Measurements from ENCODE around the gene CFAP141. TPM values are rescaled to one million over a fixed set of nuclear protein-coding genes. Genes with fewer than 3 reads are reported as not detected.

The CFAP141 gene
- total and polyA plus RNA-seq, 2 experiments from 2014 or later, result not detected

GRCh38 chr1:154167461-154167860 lies 38.7 kb downstream of the CFAP141 start:
- Histone ChIP-seq H3K79me2 (ENCODE audit: insufficient read depth) (peaks cover 100% of the 10 kb centered on the region), H3K4me1 (ENCODE audit: insufficient read depth) (peaks cover 3% of the 10 kb centered on the region; the same call in 1 of the 2 replicates), H3F3A (ENCODE audit: insufficient read depth) (peaks cover 26% of the 10 kb centered on the region), H3K27ac (no peak overlapping the region), H3K9me2 (ENCODE audit: insufficient read depth) (no peaks in the 10 kb centered on the region), H3K36me3 (ENCODE audit: low read depth) (peaks cover 93% of the 10 kb centered on the region), H3K27me3 (replicated peaks; ENCODE audit: insufficient read depth) (no peaks in the 10 kb centered on the region), H3K9ac (no peak overlapping the region), H3K4me3 (no peak overlapping the region), H4K20me1 (ENCODE audit: insufficient read depth) (peaks cover 7% of the 10 kb centered on the region), H2AFZ (no peak overlapping the region), H3K4me2 (ENCODE audit: unreplicated experiment) (no peak overlapping the region), H3K9me3 (ENCODE audit: low read depth) (no peaks in the 10 kb centered on the region)
- TF ChIP-seq EZH2phosphoT487 (IDR thresholded peaks at IDR 0.05; ENCODE audit: insufficient read depth, low read depth), result no peak
- TF ChIP-seq EZH2 (IDR thresholded peaks at IDR 0.05; ENCODE audit: insufficient read depth, poor library complexity, severe bottlenecking), result no peak
- in situ Hi-C loops (cut with MboI), result no loop called here
- no peak for DNase-seq

GRCh38 chr1:154166207-154166606 lies 39.9 kb downstream of the CFAP141 start:
- no peak overlapping the region for H3K4me2 ChIP-seq (ENCODE audit: unreplicated experiment)
- H3F3A ChIP-seq (ENCODE audit: insufficient read depth), result peaks cover 28% of the 10 kb centered on the region
- peaks cover 7% of the 10 kb centered on the region for H4K20me1 ChIP-seq (ENCODE audit: insufficient read depth)
- H3K4me3 ChIP-seq, result no peak overlapping the region
- H3K27me3 ChIP-seq (replicated peaks; ENCODE audit: insufficient read depth), result no peaks in the 10 kb centered on the region
- peaks cover 89% of the 10 kb centered on the region for H3K36me3 ChIP-seq (ENCODE audit: low read depth)
- no peak overlapping the region for H2AFZ ChIP-seq
- H3K27ac ChIP-seq, result no peak overlapping the region
- no peak for TF ChIP-seq EZH2 (IDR thresholded peaks at IDR 0.05; ENCODE audit: insufficient read depth, poor library complexity, severe bottlenecking)
- TF ChIP-seq EZH2phosphoT487 (IDR thresholded peaks at IDR 0.05; ENCODE audit: insufficient read depth, low read depth), result no peak
- DNase-seq, result no peak
- WGBS, 2 experiments (ENCODE audit: low coverage in 1 of 2, low lambda C conversion rate in 2 of 2, missing lambda C conversion rate in 2 of 2), result 92 to 100% methylated on average over 1 of the region's 1 CpG
- peaks cover 99% of the 10 kb centered on the region for H3K79me2 ChIP-seq (ENCODE audit: insufficient read depth)
- in situ Hi-C loops (cut with MboI), result no loop called here
- no peaks in the 10 kb centered on the region for H3K9me3 ChIP-seq (ENCODE audit: low read depth)
- no peaks in the 10 kb centered on the region for H3K9me2 ChIP-seq (ENCODE audit: insufficient read depth)
- peaks cover 3% of the 10 kb centered on the region; the same call in 1 of the 2 replicates for H3K4me1 ChIP-seq (ENCODE audit: insufficient read depth)
- H3K9ac ChIP-seq, result no peak overlapping the region

- Histone ChIP-seq H3K9me3 (ENCODE audit: low read depth) (no peaks in the 10 kb centered on the region), H3K79me2 (ENCODE audit: insufficient read depth) (peaks cover 57% of the 10 kb centered on the region), H3K4me2 (ENCODE audit: unreplicated experiment) (no peak overlapping the region), H4K20me1 (ENCODE audit: insufficient read depth) (no peaks in the 10 kb centered on the region), H3K9ac (no peak overlapping the region), H3K4me1 (ENCODE audit: insufficient read depth) (no peaks in the 10 kb centered on the region), H2AFZ (no peak overlapping the region), H3K27me3 (replicated peaks; ENCODE audit: insufficient read depth) (no peaks in the 10 kb centered on the region), H3F3A (ENCODE audit: insufficient read depth) (peaks cover 58% of the 10 kb centered on the region), H3K4me3 (no peak overlapping the region), H3K9me2 (ENCODE audit: insufficient read depth) (no peaks in the 10 kb centered on the region), H3K27ac (no peak overlapping the region), H3K36me3 (ENCODE audit: low read depth) (peaks cover 68% of the 10 kb centered on the region)
- in situ Hi-C loops (cut with MboI), result no loop called here
- no peak for DNase-seq
- no peak for TF ChIP-seq EZH2 (IDR thresholded peaks at IDR 0.05; ENCODE audit: insufficient read depth, poor library complexity, severe bottlenecking)
- TF ChIP-seq EZH2phosphoT487 (IDR thresholded peaks at IDR 0.05; ENCODE audit: insufficient read depth, low read depth), result no peak
Measured at GRCh38 chr1:154159554-154159953, 46.6 kb downstream of the CFAP141 start.

GRCh38 chr1:154158307-154159125 lies 47.6 kb downstream of the CFAP141 start:
- no peaks in the 10 kb centered on the region for H3K27me3 ChIP-seq (replicated peaks; ENCODE audit: insufficient read depth)
- no peaks in the 10 kb centered on the region for H3K4me1 ChIP-seq (ENCODE audit: insufficient read depth)
- peaks cover 67% of the 10 kb centered on the region for H3F3A ChIP-seq (ENCODE audit: insufficient read depth)
- peaks cover 58% of the 10 kb centered on the region for H3K36me3 ChIP-seq (ENCODE audit: low read depth)
- no peaks in the 10 kb centered on the region for H4K20me1 ChIP-seq (ENCODE audit: insufficient read depth)
- in situ Hi-C loops (cut with MboI), result no loop called here
- no peak for TF ChIP-seq EZH2phosphoT487 (IDR thresholded peaks at IDR 0.05; ENCODE audit: insufficient read depth, low read depth)
- no peak for TF ChIP-seq EZH2 (IDR thresholded peaks at IDR 0.05; ENCODE audit: insufficient read depth, poor library complexity, severe bottlenecking)
- no peaks in the 10 kb centered on the region for H3K9me2 ChIP-seq (ENCODE audit: insufficient read depth)
- no peak overlapping the region for H2AFZ ChIP-seq
- 82 to 88% methylated on average over 8 of the region's 8 CpGs for WGBS, 2 experiments (ENCODE audit: low coverage in 1 of 2, low lambda C conversion rate in 2 of 2, missing lambda C conversion rate in 2 of 2)
- no peak overlapping the region for H3K9ac ChIP-seq
- DNase-seq, result no peak
- H3K79me2 ChIP-seq (ENCODE audit: insufficient read depth), result peaks cover 47% of the 10 kb centered on the region
- no peak overlapping the region for H3K4me2 ChIP-seq (ENCODE audit: unreplicated experiment)
- H3K4me3 ChIP-seq, result no peak overlapping the region
- no peaks in the 10 kb centered on the region for H3K9me3 ChIP-seq (ENCODE audit: low read depth)
- no peak overlapping the region for H3K27ac ChIP-seq
